K562 (cell line): ENCODE results near the gene NRGN. TPM values are rescaled to one million over a fixed set of nuclear protein-coding genes. Genes with fewer than 3 reads are reported as not detected.

ENCODE experiments used
- ATAC-seq: fragments of 200-7000 bp; cut with Tn5 transposase; 3 replicates; pipeline ENCODE4 v1.9.1; 2020; ENCODE audit warnings: moderate library complexity
- BruUV-seq: library from RNA; stranded (reverse); fragments of 400-500 nt; replicated peaks from 2 replicates; lab custom pipeline; 2021; lab: Mats Ljungman, UMichigan
- CTCF ChIA-PET: fragments of 300-600 bp; formaldehyde crosslinking; extraction: SDS; loops from one replicate; lab custom pipeline; 2021; ENCODE audit warnings: low intra/inter-chr PET ratio; lab: Yijun Ruan, JAX
- POLR2A ChIA-PET: fragments of 300-600, 350-650 bp; sonication (Branson Sonifier 250); formaldehyde crosslinking; extraction: SDS; loops from one replicate; lab custom pipeline; 2021; ENCODE audit warnings: antibody characterized with exemption, inconsistent platforms; lab: Yijun Ruan, JAX
- DNase-seq, 4 experiments: peaks; one replicate each; pipeline versions ENCODE4 v3.0.0 to v3.0.0-alpha.2; 2011 to 2018; ENCODE audit warnings: low spot score in 3 of 4, mixed read lengths in 3 of 4; ENCODE audit errors: extremely low read depth in 1 of 4
- FAIRE-seq: peaks from 2 replicates; lab custom pipeline; 2011; peaks lifted over from hg19 to GRCh38; lab: Jason Lieb, UNC
- H2AFZ ChIP-seq: 2 replicates; pipeline ENCODE4 v1.6.0; 2011; ENCODE audit warnings: low read depth, low read length, control low read depth, inconsistent platforms
- H3K27ac ChIP-seq: fragments of 200-600 bp; 3 replicates; pipeline ENCODE4 v1.8.0; 2011; ENCODE audit warnings: low read depth, mild to moderate bottlenecking, control low read depth, inconsistent platforms, low read length, moderate library complexity, mixed read lengths; ENCODE audit errors: extremely low read depth
- H3K27me3 ChIP-seq, 2 experiments: fragments of 300-600 bp in 1 of 2; 2 replicates in 1 of 2; 3 replicates in 1 of 2; pipeline versions ENCODE4 v1.6.0 to v1.8.0; 2011; ENCODE audit warnings: inconsistent platforms in 2 of 2, low read length in 2 of 2, mild to moderate bottlenecking in 1 of 2, mixed read lengths in 1 of 2, moderate library complexity in 1 of 2; ENCODE audit not compliant: control insufficient read depth in 2 of 2, insufficient read depth in 2 of 2
- H3K36me3 ChIP-seq: fragments of 300-600 bp; 3 replicates; pipeline ENCODE4 v1.8.0; 2011; ENCODE audit warnings: mild to moderate bottlenecking, low read length, inconsistent platforms; ENCODE audit not compliant: control insufficient read depth, insufficient read depth
- H3K4me1 ChIP-seq, 2 experiments: fragments of 200-600 bp in 1 of 2; replicated peaks in 1 of 2; 2 replicates in 1 of 2; 3 replicates in 1 of 2; pipeline versions ENCODE4 v1.5.1 to v1.8.0; 2011; ENCODE audit warnings: inconsistent platforms in 2 of 2, low read length in 2 of 2, mild to moderate bottlenecking in 1 of 2, mixed read lengths in 1 of 2, moderate library complexity in 1 of 2; ENCODE audit not compliant: control insufficient read depth in 2 of 2, insufficient read depth in 2 of 2
- H3K4me2 ChIP-seq: 2 replicates; pipeline ENCODE4 v1.6.1; 2011; ENCODE audit warnings: low read length, control low read depth, inconsistent platforms, mixed read lengths; ENCODE audit not compliant: insufficient read depth
- H3K4me3 ChIP-seq: fragments of 200-600 bp; sonication (generic), shearing (Covaris generic); 2 replicates; pipeline ENCODE4 v1.5.1; 2016; ENCODE audit warnings: control low read depth, inconsistent platforms
- H3K79me2 ChIP-seq: fragments of 200-600 bp; 3 replicates; pipeline ENCODE4 v1.8.0; 2011; ENCODE audit warnings: low read length, inconsistent platforms; ENCODE audit not compliant: control insufficient read depth, insufficient read depth
- H3K9ac ChIP-seq, 2 experiments: 2 replicates each; pipeline versions ENCODE4 v1.6.0 to v1.6.1; 2011; ENCODE audit warnings: low read depth in 2 of 2, low read length in 2 of 2, control low read depth in 1 of 2, inconsistent platforms in 1 of 2, mild to moderate bottlenecking in 1 of 2, mixed read lengths in 1 of 2; ENCODE audit not compliant: insufficient read depth in 1 of 2
- H3K9me1 ChIP-seq: one replicate; pipeline ENCODE4 v1.6.0; 2011; ENCODE audit warnings: inconsistent platforms, mild to moderate bottlenecking, low read length, moderate library complexity; ENCODE audit not compliant: control insufficient read depth, insufficient read depth
- H3K9me3 ChIP-seq: replicated peaks from 2 replicates; pipeline ENCODE4 v1.5.1; 2011; ENCODE audit warnings: low read depth, low read length, inconsistent platforms; ENCODE audit not compliant: control insufficient read depth, insufficient read depth
- H4K20me1 ChIP-seq: replicated peaks from 2 replicates; pipeline ENCODE4 v1.6.1; 2011; ENCODE audit warnings: low read length, inconsistent platforms, mixed read lengths; ENCODE audit not compliant: control insufficient read depth, insufficient read depth
- DMBX1 ChIP-seq: fragments of 250-450 bp; sonication (Bioruptor Pico); IDR thresholded peaks from 2 replicates; pipeline ENCODE4 v1.8.0; 2022; ENCODE audit warnings: inconsistent platforms, mild to moderate bottlenecking, moderate library complexity, borderline replicate concordance
- NFIC ChIP-seq: fragments of 450-650 bp; IDR thresholded peaks from 2 replicates; pipeline ENCODE4 v1.6.1; 2017; ENCODE audit warnings: mild to moderate bottlenecking, inconsistent platforms
- ZNF274 ChIP-seq: IDR thresholded peaks from 2 replicates; pipeline ENCODE4 v1.6.1; 2011; ENCODE audit warnings: low read depth, mild to moderate bottlenecking, low read length, moderate library complexity, borderline replicate concordance
- WGBS: fragments of 100-300 bp; shearing (Covaris generic); methylation state at CpG from one replicate; pipeline ENCODE4 v1.1.6; 2016; ENCODE audit warnings: low coverage, mixed read lengths; ENCODE audit not compliant: insufficient coverage; ENCODE audit errors: missing lambda C conversion rate; 5-methylcytosine and 5-hydroxymethylcytosine counted together
- in situ Hi-C: fragments of 300-500 bp; cut with MboI; formaldehyde crosslinking; loops from 4 replicates; pipeline ENCODE4 v1.15.0; 2018; ENCODE audit warnings: inconsistent platforms, mixed read lengths
- intact Hi-C: fragments of 100-400 bp; cut with micrococcal nuclease; formaldehyde crosslinking; loops from 2 replicates; pipeline ENCODE4 v1.14.2; 2022
- polyA plus RNA-seq, 8 experiments: library from polyadenylated mRNA; depleted of rRNA in 4 of 8; stranded (reverse) in 5 of 8; unstranded in 3 of 8; fragments of >200 nt; fragmentation: Nextera tagmentation in 2 of 8; fragmentation: Illumina TruSeq in 1 of 8; extraction: Ambion mirVana in 2 of 8; extraction: Trizol in 1 of 8; gene quantifications; 2 replicates each; pipeline versions ENCODE4 v1.2.1 to v1.2.3, GENCODE V29; 2011 to 2014; ENCODE audit warnings: inconsistent platforms in 1 of 8, missing spikeins in 1 of 8
- total RNA-seq, 7 experiments: library from RNA; depleted of rRNA in 6 of 7; stranded (reverse); fragments of >200 nt in 6 of 7; fragmentation: Illumina TruSeq in 2 of 7; extraction: Trizol in 2 of 7; gene quantifications; 2 replicates each; pipeline versions ENCODE4 v1.2.1 to v1.2.3, GENCODE V29; 2011 to 2021; ENCODE audit warnings: low replicate concordance in 1 of 7
- TF ChIP-seq, protein P1 (sequence below): fragments of 250-450 bp; sonication (Bioruptor Pico); IDR thresholded peaks from 2 replicates; pipeline ENCODE4 v1.5.0; 2022; ENCODE audit warnings: mild to moderate bottlenecking

NRGN gene
- total and polyA plus RNA-seq, 9 of the 15 experiments (the other 6 are each of a cell fraction or from before 2014, with no cell fraction given), result 0.29 to 7.8 (median 3.5) TPM; not detected in 2

GRCh38 chr11:124729571-124729970 lies 10.2 kb upstream of the NRGN start:
- in situ Hi-C loops, result no loop called here
- POLR2A ChIA-PET, result no interaction called here

GRCh38 chr11:124732230-124732629 lies 7.5 kb upstream of the NRGN start:
- no peak for FAIRE-seq
- Histone ChIP-seq H4K20me1 (no peaks in the 10 kb centered on the region), H3K9me1 (no peaks in the 10 kb centered on the region), H3K27me3 (peaks cover 11 to 18% of the 10 kb centered on the region in 2 experiments), H3K4me3 (no peak overlapping the region), H3K9ac (no peak overlapping the region), H3K9me3 (no peaks in the 10 kb centered on the region), H3K36me3 (no peaks in the 10 kb centered on the region), H3K4me1 (no peaks in the 10 kb centered on the region; a peak in 1 of 5 replicates), H3K79me2 (no peaks in the 10 kb centered on the region), H3K4me2 (no peak overlapping the region), H2AFZ (no peak overlapping the region), H3K27ac (no peak overlapping the region)
- POLR2A ChIA-PET, result no interaction called here
- no peak for ATAC-seq
- 4% methylated on average over 4 of the region's 4 CpGs for WGBS
- no TSS peak for BruUV-seq
- CTCF ChIA-PET, result no interaction called here
- TF ChIP-seq DMBX1 (CRISPR knock-in tag), result no peak
- TF ChIP-seq NFIC, result peak; percentile 70
- in situ Hi-C loops, result no loop called here
- DNase-seq, result no peak
- intact Hi-C loops, result no loop called here

More at GRCh38 chr11:124729571-124729970, 10.2 kb upstream of the NRGN start:
- CTCF ChIA-PET, result no interaction called here
- H2AFZ ChIP-seq, result no peak overlapping the region
- 1% methylated on average over 4 of the region's 4 CpGs for WGBS
- DNase-seq (no peak), ATAC-seq (no peak), FAIRE-seq (no peak)
- H3K4me2 ChIP-seq, result no peak overlapping the region
- no peaks in the 10 kb centered on the region; a peak in 1 of 5 replicates for H3K4me1 ChIP-seq
- no peaks in the 10 kb centered on the region for H3K36me3 ChIP-seq
- no peaks in the 10 kb centered on the region for H3K9me1 ChIP-seq
- H3K9me3 ChIP-seq, result no peaks in the 10 kb centered on the region
- H3K4me3 ChIP-seq, result no peak overlapping the region
- H3K9ac ChIP-seq, result no peak overlapping the region
- TF ChIP-seq ZNF274, result no peak
- TF ChIP-seq, protein P1, sequence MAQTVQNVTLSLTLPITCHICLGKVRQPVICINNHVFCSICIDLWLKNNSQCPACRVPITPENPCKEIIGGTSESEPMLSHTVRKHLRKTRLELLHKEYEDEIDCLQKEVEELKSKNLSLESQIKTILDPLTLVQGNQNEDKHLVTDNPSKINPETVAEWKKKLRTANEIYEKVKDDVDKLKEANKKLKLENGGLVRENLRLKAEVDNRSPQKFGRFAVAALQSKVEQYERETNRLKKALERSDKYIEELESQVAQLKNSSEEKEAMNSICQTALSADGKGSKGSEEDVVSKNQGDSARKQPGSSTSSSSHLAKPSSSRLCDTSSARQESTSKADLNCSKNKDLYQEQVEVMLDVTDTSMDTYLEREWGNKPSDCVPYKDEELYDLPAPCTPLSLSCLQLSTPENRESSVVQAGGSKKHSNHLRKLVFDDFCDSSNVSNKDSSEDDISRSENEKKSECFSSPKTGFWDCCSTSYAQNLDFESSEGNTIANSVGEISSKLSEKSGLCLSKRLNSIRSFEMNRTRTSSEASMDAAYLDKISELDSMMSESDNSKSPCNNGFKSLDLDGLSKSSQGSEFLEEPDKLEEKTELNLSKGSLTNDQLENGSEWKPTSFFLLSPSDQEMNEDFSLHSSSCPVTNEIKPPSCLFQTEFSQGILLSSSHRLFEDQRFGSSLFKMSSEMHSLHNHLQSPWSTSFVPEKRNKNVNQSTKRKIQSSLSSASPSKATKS (CRISPR knock-in tag), result no peak
- H3K79me2 ChIP-seq, result no peaks in the 10 kb centered on the region
- 0 out of 2 replicates have a peak, but pooled peaks cover 1% of the 10 kb centered on the region for H4K20me1 ChIP-seq
- peaks cover 14 to 31% of the 10 kb centered on the region in 2 experiments for H3K27me3 ChIP-seq
- H3K27ac ChIP-seq, result no peak overlapping the region
- no TSS peak for BruUV-seq
- intact Hi-C loops, result no loop called here
